Small intestine (tissue), 7 donors: ENCODE data around the gene IGF2. TPM values are rescaled to one million over a fixed set of nuclear protein-coding genes. Genes with fewer than 3 reads are reported as not detected.

Source experiments
- DNase-seq, 2 donors: peaks; one replicate each; pipeline versions ENCODE4 v3.0.0 to v3.0.0-alpha.2; 2013
- FAIRE-seq: peaks from 2 replicates; lab custom pipeline; 2012; peaks lifted over from hg19 to GRCh38; lab: Jason Lieb, UNC
- H3K27ac ChIP-seq, 3 donors: one replicate each; pipeline ENCODE4 v1.5.1; 2013; ENCODE audit warnings: low read length in 2 of 3, mild to moderate bottlenecking in 2 of 3, control low read depth in 1 of 3, inconsistent platforms in 1 of 3, low read depth in 1 of 3, moderate library complexity in 1 of 3
- H3K27me3 ChIP-seq, 3 donors: one replicate each; pipeline ENCODE4 v1.6.1; 2013; ENCODE audit warnings: low read length in 3 of 3, inconsistent platforms in 1 of 3; ENCODE audit not compliant: control insufficient read depth in 3 of 3, insufficient read depth in 3 of 3
- H3K36me3 ChIP-seq, 3 donors: one replicate each; pipeline ENCODE4 v1.6.1; 2013; ENCODE audit warnings: low read length in 3 of 3, inconsistent platforms in 1 of 3, low read depth in 1 of 3, mild to moderate bottlenecking in 1 of 3, moderate library complexity in 1 of 3; ENCODE audit not compliant: control insufficient read depth in 3 of 3, insufficient read depth in 2 of 3
- H3K4me1 ChIP-seq, 3 donors: one replicate each; pipeline ENCODE4 v1.6.1; 2013; ENCODE audit warnings: low read length in 2 of 3, inconsistent platforms in 1 of 3, low read depth in 1 of 3, mild to moderate bottlenecking in 1 of 3, moderate library complexity in 1 of 3; ENCODE audit not compliant: control insufficient read depth in 3 of 3, insufficient read depth in 2 of 3
- H3K4me3 ChIP-seq, 3 donors: one replicate each; pipeline ENCODE4 v1.5.1; 2013; ENCODE audit warnings: low read length in 3 of 3, control low read depth in 1 of 3, inconsistent platforms in 1 of 3, low read depth in 1 of 3, mild to moderate bottlenecking in 1 of 3, moderate library complexity in 1 of 3
- H3K9me3 ChIP-seq, 2 donors: one replicate each; pipeline ENCODE4 v1.6.1; 2013; ENCODE audit warnings: low read depth in 1 of 2, low read length in 1 of 2; ENCODE audit not compliant: control insufficient read depth in 2 of 2, insufficient read depth in 1 of 2
- WGBS, 3 donors: extraction: QIAGEN DNeasy Blood & Tissue Kit; methylation state at CpG; one replicate each; pipeline ENCODE4 v1.1.7; 2013; 5-methylcytosine and 5-hydroxymethylcytosine counted together
- polyA plus RNA-seq, 4 donors: library from polyadenylated mRNA; stranded (reverse) in 3 of 4; unstranded in 1 of 4; fragments of 200-250 nt in 3 of 4; fragments of 120-200 nt in 1 of 4; gene quantifications; one replicate each; pipeline versions ENCODE4 v1.2.1 to v1.2.3, GENCODE V29; 2013
- donor health status: healthy with polysubstance abuse.
- donor health status: control.
- donor health status: control.
- donor health status: Bipolar disorder and iron deficiency.
- donor health status: healthy.

IGF2 gene
- polyA plus RNA-seq, 4 donors: 0.45 to 183 (median 10.6) TPM

- 79 to 91% (median 81%) methylated on average over 7 of the region's 7 CpGs for WGBS, 3 donors
- DNase-seq: no peak
- no peaks in the 10 kb centered on the region for H3K36me3 ChIP-seq
- no peak overlapping the region for H3K4me3 ChIP-seq
- peaks cover 3 to 29% (median 3%) of the 10 kb centered on the region in 3 donors for H3K27me3 ChIP-seq
- FAIRE-seq: no peak
- H3K4me1 ChIP-seq: no peaks in the 10 kb centered on the region
- peaks cover 0 to 4% of the 10 kb centered on the region in 2 donors for H3K9me3 ChIP-seq
- H3K27ac ChIP-seq: no peak overlapping the region
Measured at GRCh38 chr11:2123628-2123960, 15.6 kb downstream of the IGF2 start.

GRCh38 chr11:2122907-2123627 is 16.1 kb downstream of the IGF2 start:
- H3K4me3 ChIP-seq: no peak overlapping the region
- no peaks in the 10 kb centered on the region for H3K36me3 ChIP-seq
- WGBS, 3 donors: 55 to 80% (median 67%) methylated on average over 11 to 13 of the region's 13 CpGs
- peaks cover 0 to 4% of the 10 kb centered on the region in 2 donors for H3K9me3 ChIP-seq
- no peak overlapping the region for H3K27ac ChIP-seq
- DNase-seq (no peak), FAIRE-seq (no peak)
- peaks cover 3 to 29% (median 3%) of the 10 kb centered on the region in 3 donors for H3K27me3 ChIP-seq
- no peaks in the 10 kb centered on the region for H3K4me1 ChIP-seq

GRCh38 chr11:2122222-2122906 is 16.8 kb downstream of the IGF2 start:
- no peak overlapping the region for H3K27ac ChIP-seq
- H3K9me3 ChIP-seq: peaks cover 0 to 5% of the 10 kb centered on the region in 2 donors
- H3K4me1 ChIP-seq: no peaks in the 10 kb centered on the region
- no peaks in the 10 kb centered on the region for H3K36me3 ChIP-seq
- DNase-seq (no peak), FAIRE-seq (no peak)
- peaks cover 3 to 31% (median 4%) of the 10 kb centered on the region in 3 donors for H3K27me3 ChIP-seq
- H3K4me3 ChIP-seq: no peak overlapping the region
- WGBS, 3 donors: 40 to 49% (median 42%) methylated on average over 18 to 19 of the region's 19 CpGs

GRCh38 chr11:2121227-2122130 is 17.7 kb downstream of the IGF2 start:
- no peak for DNase-seq

GRCh38 chr11:2120359-2121100 is 18.7 kb downstream of the IGF2 start:
- DNase-seq (no peak), FAIRE-seq (no peak)
- no peaks in the 10 kb centered on the region for H3K36me3 ChIP-seq
- peaks cover 0 to 21% of the 10 kb centered on the region in 2 donors for H3K9me3 ChIP-seq
- H3K4me1 ChIP-seq: no peaks in the 10 kb centered on the region
- 49 to 68% (median 61%) methylated on average over 19 to 23 of the region's 23 CpGs for WGBS, 3 donors
- no peak overlapping the region for H3K27ac ChIP-seq
- H3K4me3 ChIP-seq: no peak overlapping the region
- H3K27me3 ChIP-seq: peaks cover 3 to 31% (median 4%) of the 10 kb centered on the region in 3 donors

More at GRCh38 chr11:2121227-2122130, 17.7 kb downstream of the IGF2 start:
- Histone ChIP-seq H3K4me1 (no peaks in the 10 kb centered on the region), H3K36me3 (no peaks in the 10 kb centered on the region), H3K4me3 (no peak overlapping the region), H3K9me3 (peaks cover 0 to 12% of the 10 kb centered on the region in 2 donors), H3K27me3 (peaks cover 3 to 31% (median 4%) of the 10 kb centered on the region in 3 donors), H3K27ac (no peak overlapping the region)
- FAIRE-seq: no peak
- WGBS, 3 donors: 70 to 83% (median 78%) methylated on average over 21 of the region's 21 CpGs

GRCh38 chr11:2118677-2119076 is 20.5 kb downstream of the IGF2 start:
- Histone ChIP-seq H3K4me3 (no peak overlapping the region), H3K27me3 (peaks cover 3 to 31% (median 4%) of the 10 kb centered on the region in 3 donors), H3K27ac (no peak overlapping the region), H3K36me3 (no peaks in the 10 kb centered on the region), H3K4me1 (no peaks in the 10 kb centered on the region), H3K9me3 (peaks cover 0 to 21% of the 10 kb centered on the region in 2 donors)
- DNase-seq: no peak
- no peak for FAIRE-seq
- 77 to 81% (median 78%) methylated on average over 4 of the region's 4 CpGs for WGBS, 3 donors

GRCh38 chr11:2116680-2117079 is 22.5 kb downstream of the IGF2 start:
- Histone ChIP-seq H3K27ac (no peak overlapping the region), H3K4me3 (no peak overlapping the region), H3K4me1 (no peaks in the 10 kb centered on the region), H3K36me3 (no peaks in the 10 kb centered on the region), H3K27me3 (peaks cover 3 to 22% (median 4%) of the 10 kb centered on the region in 3 donors), H3K9me3 (peaks cover 0 to 20% of the 10 kb centered on the region in 2 donors)
- WGBS, 3 donors: 84 to 87% (median 86%) methylated on average over 1 of the region's 1 CpG
- DNase-seq (no peak), FAIRE-seq (no peak)
